Right atrium auricular region (tissue), 2 donors: ENCODE measurements around the gene ZNF100. TPM values are rescaled to one million over a fixed set of nuclear protein-coding genes. Genes with fewer than 3 reads are reported as not detected.
"Not testable (repeated sequence)": the region's sequence is repeated elsewhere in the genome, so short reads cannot be mapped to it uniquely, and the experiment has no call there.

Experiments used
- DNase-seq: peaks from one replicate; pipeline ENCODE4 v3.0.0-alpha.2; 2019; ENCODE audit warnings: low spot score
- H3K27ac ChIP-seq, 2 donors: fragments of 200-600 bp; sonication (generic); 1 replicate in 1 of 2; 2 replicates in 1 of 2; pipeline ENCODE4 v1.5.1; 2016 to 2019
- H3K27me3 ChIP-seq, 2 donors: fragments of 200-600 bp; sonication (generic); one replicate each; pipeline versions ENCODE4 v1.5.1 to v1.6.0; 2017 to 2019
- H3K36me3 ChIP-seq: fragments of 200-600 bp; sonication (generic); one replicate; pipeline ENCODE4 v1.5.1; 2016
- H3K4me1 ChIP-seq, 2 donors: fragments of 200-600 bp; sonication (generic); one replicate each; pipeline versions ENCODE4 v1.5.1 to v1.6.0; 2017 to 2019
- H3K4me3 ChIP-seq, 2 donors: fragments of 200-600 bp; sonication (generic); 1 replicate in 1 of 2; 2 replicates in 1 of 2; pipeline ENCODE4 v1.5.1; 2017 to 2019; ENCODE audit warnings: mild to moderate bottlenecking in 1 of 2, moderate library complexity in 1 of 2
- H3K9me3 ChIP-seq, 2 donors: fragments of 200-600 bp; sonication (generic); one replicate each; pipeline ENCODE4 v1.5.1; 2019
- CTCF ChIP-seq, 2 donors: fragments of 200-600 bp; sonication (generic); IDR thresholded peaks; one replicate each; pipeline ENCODE4 v1.5.1; 2019; ENCODE audit warnings: antibody characterized with exemption in 2 of 2
- total RNA-seq, 2 donors: library from RNA; depleted of rRNA; stranded (reverse); fragments of >200 nt; gene quantifications; one replicate each; pipeline ENCODE4 v1.1.0, GENCODE V29; 2016

Gene ZNF100
- total RNA-seq, 2 donors from 2014 or later, result 2.2 to 2.8 TPM

GRCh38 chr19:21674454-21674853 lies 92.9 kb downstream of the ZNF100 start:
- TF ChIP-seq CTCF (IDR thresholded peaks at IDR 0.05), result no peak
- no peak overlapping the region for H3K27ac ChIP-seq
- no peaks in the 10 kb centered on the region for H3K36me3 ChIP-seq

GRCh38 chr19:21673479-21673878 lies 93.9 kb downstream of the ZNF100 start:
- not testable (repeated sequence) for H3K27ac ChIP-seq, DNase-seq

More at GRCh38 chr19:21674454-21674853, 92.9 kb downstream of the ZNF100 start:
- Histone ChIP-seq H3K27me3 (no peaks in the 10 kb centered on the region), H3K4me3 (no peak overlapping the region), H3K4me1 (no peaks in the 10 kb centered on the region), H3K9me3 (no peaks in the 10 kb centered on the region)
- no peak for DNase-seq

More at GRCh38 chr19:21673479-21673878, 93.9 kb downstream of the ZNF100 start:
- not testable (repeated sequence) for H3K9me3 ChIP-seq, H3K4me1 ChIP-seq, H3K36me3 ChIP-seq, H3K27me3 ChIP-seq, H3K4me3 ChIP-seq

Other genes starting within 250 kb of the ZNF100 start
- gene ZNF43, start 68.6 kb upstream of the ZNF100 start, total RNA-seq, result 1 to 10 TPM; 5.9 to 7.2 TPM
- 10 to 100 TPM in 1 of 2 donors, 1 to 10 TPM in 1; 4.4 to 25.7 TPM for gene ZNF208, start 243.4 kb upstream of the ZNF100 start, total RNA-seq